GM11168 (cell line): ENCODE measurements around the gene FOSL1.

ENCODE experiments used
- in situ Hi-C: fragments of 300-500 bp; cut with MboI; formaldehyde crosslinking; loops from one replicate; pipeline ENCODE4 v1.12.0; 2022; ENCODE audit warnings: low sequenced_read_pairs; ENCODE audit not compliant: unreplicated experiment

The FOSL1 gene

DNA sequence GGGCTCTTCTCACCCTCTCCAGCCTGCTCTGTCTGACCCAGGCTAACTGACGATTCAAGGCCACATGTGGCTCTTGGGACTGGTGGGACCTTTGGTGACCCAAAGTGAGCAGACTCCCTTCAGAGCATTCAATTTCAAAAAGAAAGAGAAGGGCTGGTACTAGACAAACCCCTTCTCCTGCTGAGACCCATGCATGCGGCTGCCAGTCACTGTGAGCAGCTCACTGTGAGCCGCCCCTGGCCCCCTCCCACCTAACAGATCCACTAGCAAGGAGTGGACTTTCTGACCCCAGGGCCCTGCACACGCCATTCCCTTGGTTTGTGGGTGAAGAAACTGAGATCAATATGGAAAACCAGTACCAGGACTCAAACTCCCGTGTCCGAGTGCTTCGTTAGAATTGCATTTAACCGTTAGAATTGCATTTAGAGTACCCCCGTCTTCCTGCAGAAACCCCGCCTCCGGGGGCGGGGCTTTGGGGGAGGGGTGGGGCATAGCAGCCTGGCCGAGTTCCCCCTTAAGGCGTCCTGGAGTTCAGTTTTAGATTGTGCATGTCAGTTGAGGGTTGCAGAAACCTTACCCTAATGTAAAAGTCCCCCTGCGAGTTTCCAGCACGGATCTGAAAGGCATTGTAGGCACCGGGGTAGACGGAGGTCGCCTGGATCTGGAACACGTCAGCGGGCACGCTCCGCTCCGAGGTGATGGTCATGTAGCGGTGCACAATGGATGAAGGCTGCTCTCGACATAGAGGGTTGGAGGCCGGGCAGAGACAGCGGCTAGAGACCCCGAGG lies 32.7 kb downstream of the FOSL1 start:
- in situ Hi-C loops: no loop called here

GRCh38 chr11:65866509-65867283 lies 33.5 kb downstream of the FOSL1 start:
- in situ Hi-C loops: no loop called here

GRCh38 chr11:65865550-65866172 lies 34.5 kb downstream of the FOSL1 start:
- in situ Hi-C loops: no loop called here

DNA sequence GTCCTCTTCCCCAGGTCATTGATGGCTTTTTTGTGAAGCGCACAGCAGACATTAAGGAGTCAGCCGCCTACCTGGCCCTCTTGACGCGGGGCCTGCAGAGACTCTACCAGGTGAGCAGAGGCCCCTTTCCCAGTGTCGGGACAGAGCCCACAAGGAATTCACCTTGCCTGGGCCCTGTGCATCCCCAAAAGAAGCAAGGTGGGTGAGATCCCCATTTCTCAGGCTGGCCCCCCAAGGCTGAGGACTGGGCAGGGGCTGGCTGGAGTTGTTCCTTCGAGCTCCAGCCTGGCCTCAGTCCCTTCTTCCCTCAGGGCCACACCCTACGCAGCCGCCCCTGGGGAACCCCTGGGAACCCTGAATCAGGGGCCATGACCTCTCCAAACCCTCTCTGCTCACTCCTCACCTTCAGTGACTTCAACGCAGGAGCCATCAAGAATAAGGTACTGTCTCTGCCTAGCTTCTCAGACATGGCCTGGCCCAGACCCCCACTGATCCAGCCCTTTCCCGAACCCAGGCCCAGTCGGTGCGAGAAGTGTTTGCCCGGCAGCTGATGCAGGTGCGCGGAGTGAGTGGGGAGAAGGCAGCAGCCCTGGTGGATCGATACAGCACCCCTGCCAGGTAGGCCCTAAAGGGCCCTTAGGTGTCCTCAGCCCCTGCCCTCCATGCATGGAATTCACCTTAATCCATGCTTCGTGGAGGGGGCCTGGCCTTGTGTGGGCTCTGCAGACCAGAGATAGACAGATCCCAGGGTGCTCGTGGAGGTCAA lies 35.3 kb downstream of the FOSL1 start:
- in situ Hi-C loops: no loop called here

DNA sequence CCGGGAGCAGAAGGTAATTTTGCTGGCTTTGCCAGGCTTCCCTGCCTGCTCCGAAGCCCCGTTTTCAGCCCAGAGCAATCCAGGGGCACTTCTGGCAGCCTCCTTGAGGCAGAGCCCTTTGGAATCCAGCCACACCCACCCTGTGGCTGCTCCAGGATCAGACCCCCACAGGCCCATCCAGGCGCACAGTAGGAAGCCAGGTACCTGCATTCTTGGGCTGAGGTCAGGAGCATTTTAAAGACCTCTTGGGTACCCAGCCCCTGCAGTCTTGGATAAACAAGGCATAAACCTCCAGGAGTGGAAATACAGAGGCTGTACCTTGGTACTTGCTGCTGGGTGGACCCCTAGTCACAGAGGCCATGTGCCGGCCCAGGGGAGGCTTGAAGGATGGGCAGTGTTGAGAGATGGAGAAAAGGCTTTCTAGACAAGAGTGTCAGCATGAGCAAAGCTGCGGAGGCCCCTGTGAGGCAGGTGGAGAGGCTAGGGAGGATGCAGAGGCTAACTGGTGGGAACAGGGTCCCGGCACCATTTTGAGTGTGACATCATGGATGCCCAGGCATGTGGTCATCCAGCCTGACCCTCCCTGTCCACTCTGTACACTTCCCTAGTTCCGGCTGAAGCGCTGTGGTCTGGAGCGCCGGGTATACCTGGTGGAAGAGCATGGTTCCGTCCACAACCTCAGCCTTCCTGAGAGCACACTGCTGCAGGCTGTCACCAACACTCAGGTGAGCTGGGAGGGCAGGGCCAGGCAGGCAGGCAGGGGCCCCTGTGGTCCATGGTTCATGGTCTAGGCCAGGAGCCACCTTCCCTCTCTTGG lies 36.1 kb downstream of the FOSL1 start:
- in situ Hi-C loops: no loop called here

- in situ Hi-C loops: no loop called here
Observed at GRCh38 chr11:65862941-65863888, 37.0 kb downstream of the FOSL1 start.

DNA sequence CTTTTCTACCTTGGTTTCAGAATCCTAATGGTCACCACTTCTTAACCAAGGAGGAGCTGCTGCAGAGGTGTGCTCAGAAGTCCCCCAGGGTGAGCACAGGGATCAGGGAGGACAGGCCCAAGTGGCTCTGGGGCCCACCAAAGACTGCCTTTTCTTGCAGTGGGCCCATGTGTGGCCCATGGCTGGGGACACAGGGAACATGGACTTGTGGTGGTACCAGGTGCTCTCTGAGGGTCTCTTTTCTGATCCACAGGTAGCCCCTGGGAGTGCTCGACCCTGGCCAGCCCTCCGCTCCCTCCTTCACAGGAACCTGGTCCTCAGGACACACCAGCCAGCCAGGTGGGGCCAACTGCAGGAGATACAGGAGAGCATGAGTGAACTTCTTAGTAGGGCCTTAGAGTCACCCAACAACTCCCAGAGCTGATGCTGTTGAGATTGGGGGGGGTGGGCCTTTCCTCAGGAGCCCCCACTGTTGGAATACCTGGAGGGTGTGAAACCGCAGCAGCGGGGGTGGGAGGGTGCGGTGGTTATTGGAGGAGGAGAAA lies 37.9 kb downstream of the FOSL1 start:
- in situ Hi-C loops: no loop called here

DNA sequence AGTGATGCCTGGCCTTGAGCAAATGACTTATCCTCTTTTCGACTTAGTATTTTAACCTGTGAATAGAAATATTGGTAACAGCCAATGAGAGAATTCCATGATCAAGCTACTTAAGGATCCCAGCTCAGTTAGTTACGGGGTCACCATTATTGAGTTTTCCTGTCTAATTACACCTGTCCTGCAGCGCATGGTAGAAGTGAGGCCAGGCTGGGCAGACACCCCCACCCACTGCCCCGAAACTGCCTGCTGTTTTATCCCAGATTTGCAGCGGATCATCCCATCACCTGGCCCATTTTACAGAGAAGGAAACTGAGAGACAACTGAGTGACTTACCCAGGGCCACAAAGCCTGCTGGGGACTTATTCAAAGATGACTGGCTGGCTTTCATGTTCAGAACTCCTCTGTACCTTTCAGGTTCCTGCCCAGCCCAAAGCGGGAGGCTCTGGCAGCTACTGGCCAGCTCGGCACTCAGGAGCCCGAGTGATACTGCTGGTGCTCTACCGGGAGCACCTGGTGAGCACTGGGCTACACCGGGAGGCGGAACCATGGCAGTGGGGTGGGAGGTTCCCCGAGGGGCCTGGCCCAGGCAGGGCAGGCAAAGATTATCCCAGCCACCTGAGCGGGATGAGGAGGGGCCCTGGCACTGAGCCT lies 38.5 kb downstream of the FOSL1 start:
- in situ Hi-C loops: no loop called here

- in situ Hi-C loops: no loop called here
Observed at GRCh38 chr11:65861165-65861505, 39.1 kb downstream of the FOSL1 start.

- in situ Hi-C loops: no loop called here
Observed at GRCh38 chr11:65860278-65861164, 39.7 kb downstream of the FOSL1 start, which contains the start of gene MUS81. TSS of gene MUS81 (plus strand) at chr11:65860433. CDS start at chr11:65860754, 321 bp downstream.

DNA sequence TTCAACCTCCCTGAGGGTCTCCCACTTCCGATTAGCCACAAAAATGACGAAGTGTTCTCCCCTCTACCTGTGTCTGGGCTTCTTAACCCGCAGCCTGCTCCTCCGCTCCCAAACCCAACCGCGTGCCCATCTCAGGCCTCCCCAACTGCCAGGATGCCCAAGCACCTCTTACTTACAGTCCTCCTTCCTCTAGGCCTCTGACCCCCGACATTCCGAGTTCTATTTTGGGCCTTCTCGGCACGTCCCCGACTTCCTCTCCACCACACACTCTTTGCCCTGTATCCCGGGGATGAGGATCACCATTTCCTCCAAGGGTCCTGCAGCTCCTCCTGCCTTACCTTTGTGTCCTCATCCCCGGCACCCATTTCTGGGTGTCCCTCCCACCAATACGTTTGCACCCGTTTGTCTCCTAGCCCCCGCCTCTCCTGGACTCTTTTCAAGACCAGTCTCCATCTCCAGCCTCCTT lies 40.3 kb downstream of the FOSL1 start:
- in situ Hi-C loops: no loop called here

- in situ Hi-C loops: no loop called here
Observed at GRCh38 chr11:65859095-65859811, 40.9 kb downstream of the FOSL1 start.

DNA sequence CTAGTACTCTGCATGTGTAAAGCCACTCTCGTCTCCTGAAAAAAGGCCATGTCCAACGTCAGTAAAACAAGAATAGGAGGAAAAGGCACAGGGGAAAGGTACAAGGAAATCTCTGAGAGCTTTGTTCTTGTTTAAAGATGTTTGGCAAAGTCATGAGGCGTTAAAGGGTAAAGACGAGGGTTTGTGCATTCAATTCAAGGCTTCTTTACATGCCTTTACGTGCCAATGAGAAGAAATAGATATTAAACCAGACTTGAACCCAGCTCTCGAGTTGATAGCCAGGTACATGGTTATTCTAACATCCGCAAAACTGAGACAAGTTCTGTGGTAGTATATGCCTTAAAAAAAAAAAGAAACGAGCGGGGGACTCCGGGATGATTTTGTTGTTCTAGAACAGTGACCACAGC lies 41.5 kb downstream of the FOSL1 start:
- in situ Hi-C loops: no loop called here

GRCh38 chr11:65857853-65858680 lies 42.1 kb downstream of the FOSL1 start, which contains the start of gene CFL1:
TSS of gene CFL1 (minus strand) at chr11:65858180. CDS start at chr11:65858099, 81 bp downstream.
- in situ Hi-C loops: no loop called here

DNA sequence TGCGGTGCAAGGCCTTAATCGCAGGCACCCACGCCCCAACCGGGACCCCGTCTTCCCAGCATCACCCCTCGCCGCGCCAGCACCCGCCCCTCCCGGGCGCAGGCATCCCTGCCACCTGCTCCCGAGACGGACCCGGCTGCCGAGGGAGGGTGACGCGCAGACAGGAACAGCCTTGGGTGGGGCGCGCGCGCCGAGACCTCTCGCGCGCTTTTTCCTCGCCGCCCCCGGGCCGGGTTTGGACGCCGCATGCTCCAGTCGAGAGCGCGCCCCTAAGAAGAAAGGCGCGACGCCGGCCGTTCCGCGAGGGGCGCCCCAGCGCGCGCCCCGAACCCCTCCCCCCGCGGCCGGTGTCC lies 42.7 kb downstream of the FOSL1 start:
- in situ Hi-C loops: no loop called here
